HG03103 (cell line): Measurements from ENCODE around the gene COX7C.
"Not testable (repeated sequence)": the region's sequence is repeated elsewhere in the genome, so short reads cannot be mapped to it uniquely, and the experiment has no call there.

Source experiments
- ATAC-seq: cut with Tn5 transposase; IDR thresholded peaks from one replicate; pipeline ENCODE4 v1.9.1; 2021; ENCODE audit warnings: low read depth; ENCODE audit not compliant: unreplicated experiment

Gene COX7C

GRCh38 chr5:86660771-86661170 lies 43.0 kb downstream of the COX7C start:
- ATAC-seq, result not testable (repeated sequence)

GRCh38 chr5:86664173-86664572 lies 46.4 kb downstream of the COX7C start:
- no peak for ATAC-seq

DNA sequence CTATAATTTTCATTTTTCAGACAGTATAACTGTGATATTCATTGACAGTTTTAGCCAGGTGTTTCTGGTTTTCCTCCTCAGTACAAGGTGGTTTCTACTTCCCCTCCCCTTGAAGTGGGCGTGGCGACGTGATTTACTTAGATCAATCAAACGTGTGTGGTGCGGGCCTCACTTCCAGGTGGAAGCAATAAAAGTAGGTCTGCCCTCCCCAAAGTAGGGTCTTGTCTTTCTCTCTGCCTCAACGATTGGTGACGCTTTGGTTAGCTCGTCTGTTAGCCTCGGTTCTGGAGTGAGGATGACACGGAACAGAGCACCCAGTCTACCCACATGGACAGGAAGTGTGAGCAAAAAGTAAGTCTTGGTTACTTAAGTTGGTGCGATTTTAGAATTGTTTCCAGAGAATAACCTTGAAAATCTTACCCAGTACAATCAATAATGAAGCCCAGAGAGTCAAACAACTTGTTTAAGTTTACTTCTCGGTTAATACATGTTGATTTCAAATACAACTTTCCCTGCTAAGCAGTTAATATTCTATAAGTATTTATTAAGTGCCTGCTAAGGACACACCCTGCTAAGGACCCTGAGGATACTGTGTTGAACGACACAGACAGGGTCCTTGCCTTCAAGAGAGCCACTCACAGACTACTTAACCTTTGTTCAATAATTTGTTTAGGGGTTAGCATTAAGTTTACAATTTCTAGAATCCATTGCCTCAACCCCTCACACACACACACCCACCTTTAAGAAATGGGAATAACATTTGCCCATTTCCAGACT lies 48.4 kb downstream of the COX7C start:
- no peak for ATAC-seq

DNA sequence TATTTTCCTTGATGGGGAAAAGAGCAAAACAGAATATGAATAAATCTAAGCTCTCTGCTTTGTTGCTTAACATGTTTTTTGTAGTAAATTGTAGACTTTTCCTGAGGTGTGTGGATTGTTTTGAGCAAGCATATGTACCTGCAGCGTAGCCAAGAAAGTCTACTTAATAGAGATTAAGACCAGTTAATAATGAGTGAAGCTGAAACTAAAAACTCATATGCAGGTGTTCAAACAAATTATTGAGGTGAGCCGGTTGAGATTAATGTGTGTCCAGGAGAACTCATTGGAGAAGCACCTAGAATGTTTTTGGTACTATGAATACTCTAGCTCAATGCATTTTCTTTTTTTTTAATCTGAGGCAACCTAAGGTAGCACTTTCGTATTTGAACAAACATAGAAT lies 49.2 kb downstream of the COX7C start:
- ATAC-seq, result no peak
